Measurements from ENCODE around the gene CMIP.
A peak's percentile ranks its signal among the peaks of the same experiment; 100 is the strongest.

Gene CMIP

GRCh38 chr16:81629896-81630634, 185.5 kb downstream of the CMIP start:
- no peak overlapping the region for H3K4me3 ChIP-seq (replicated peaks in 1 of 2; ENCODE audit: low read depth in 2 of 2, low read length in 2 of 2)
- no peak for DNase-seq (ENCODE audit: low read depth in 2 of 2)
- no peak for TF ChIP-seq CTCF (IDR thresholded peaks at IDR 0.05; ENCODE audit: low read depth, low read length)

- H3K4me3 ChIP-seq (replicated peaks in 1 of 2; ENCODE audit: low read depth in 2 of 2, low read length in 2 of 2), result no peak overlapping the region
- no peak for DNase-seq (ENCODE audit: low read depth in 2 of 2)
- no peak for TF ChIP-seq CTCF (IDR thresholded peaks at IDR 0.05; ENCODE audit: low read depth, low read length)
Measured at GRCh38 chr16:81630635-81631031, 186.0 kb downstream of the CMIP start.

- peak; percentile 28 to 52 for DNase-seq (ENCODE audit: low read depth in 2 of 2)
- TF ChIP-seq CTCF (IDR thresholded peaks at IDR 0.05; ENCODE audit: low read depth, low read length), result no peak
- H3K4me3 ChIP-seq (replicated peaks in 1 of 2; ENCODE audit: low read depth in 2 of 2, low read length in 2 of 2), result no peak overlapping the region
Measured at GRCh38 chr16:81632392-81633146, 188.0 kb downstream of the CMIP start.

GRCh38 chr16:81633147-81633619, 188.6 kb downstream of the CMIP start:
- DNase-seq (ENCODE audit: low read depth in 2 of 2), result no peak
- no peak overlapping the region for H3K4me3 ChIP-seq (replicated peaks in 1 of 2; ENCODE audit: low read depth in 2 of 2, low read length in 2 of 2)
- peak; percentile 14 for TF ChIP-seq CTCF (IDR thresholded peaks at IDR 0.05; ENCODE audit: low read depth, low read length)

- TF ChIP-seq CTCF (IDR thresholded peaks at IDR 0.05; ENCODE audit: low read depth, low read length), result no peak
- H3K4me3 ChIP-seq (replicated peaks in 1 of 2; ENCODE audit: low read depth in 2 of 2, low read length in 2 of 2), result no peak overlapping the region
- DNase-seq (ENCODE audit: low read depth in 2 of 2), result no peak
Measured at GRCh38 chr16:81633680-81634379, 189.2 kb downstream of the CMIP start.

- DNase-seq (ENCODE audit: low read depth in 2 of 2), result peak in 1 of 2 donors; percentile 22
- H3K4me3 ChIP-seq (replicated peaks in 1 of 2; ENCODE audit: low read depth in 2 of 2, low read length in 2 of 2), result no peak overlapping the region
- no peak for TF ChIP-seq CTCF (IDR thresholded peaks at IDR 0.05; ENCODE audit: low read depth, low read length)
Measured at GRCh38 chr16:81634380-81635062, 189.9 kb downstream of the CMIP start.

Data from cardiac fibroblast (primary cell).